Stimulated activated CD4-positive, alpha-beta T cell treated with anti-CD3 and anti-CD28 coated beads, Interleukin-1b, Interleukin-23, amount 100 ng/mL, for 24 hours (primary cell): Measurements from ENCODE around the gene MKNK1.
A peak's percentile ranks its signal among the peaks of the same experiment; 100 is the strongest.

Experiments used
- DNase-seq, 4 experiments: peaks; one replicate each; pipeline ENCODE4 v3.0.0-alpha.2; 2020; ENCODE audit warnings: low read depth in 4 of 4, low spot score in 1 of 4

The MKNK1 gene

GRCh38 chr1:46544561-46545240 is 59.4 kb downstream of the MKNK1 start:
- DNase-seq = no peak

- no peak for DNase-seq
Measured at GRCh38 chr1:46543761-46544560, 60.1 kb downstream of the MKNK1 start.

GRCh38 chr1:46543382-46543760 is 60.7 kb downstream of the MKNK1 start:
- no peak for DNase-seq

GRCh38 chr1:46539972-46540371 is 64.1 kb downstream of the MKNK1 start:
- no peak for DNase-seq

GRCh38 chr1:46538147-46538546 is 65.9 kb downstream of the MKNK1 start:
- no peak for DNase-seq

- no peak for DNase-seq
Measured at GRCh38 chr1:46537651-46538050, 66.4 kb downstream of the MKNK1 start.

- DNase-seq = no peak
Measured at GRCh38 chr1:46536527-46536926, 67.5 kb downstream of the MKNK1 start.

- DNase-seq = no peak
Measured at GRCh38 chr1:46535063-46535462, 69.0 kb downstream of the MKNK1 start.

DNA sequence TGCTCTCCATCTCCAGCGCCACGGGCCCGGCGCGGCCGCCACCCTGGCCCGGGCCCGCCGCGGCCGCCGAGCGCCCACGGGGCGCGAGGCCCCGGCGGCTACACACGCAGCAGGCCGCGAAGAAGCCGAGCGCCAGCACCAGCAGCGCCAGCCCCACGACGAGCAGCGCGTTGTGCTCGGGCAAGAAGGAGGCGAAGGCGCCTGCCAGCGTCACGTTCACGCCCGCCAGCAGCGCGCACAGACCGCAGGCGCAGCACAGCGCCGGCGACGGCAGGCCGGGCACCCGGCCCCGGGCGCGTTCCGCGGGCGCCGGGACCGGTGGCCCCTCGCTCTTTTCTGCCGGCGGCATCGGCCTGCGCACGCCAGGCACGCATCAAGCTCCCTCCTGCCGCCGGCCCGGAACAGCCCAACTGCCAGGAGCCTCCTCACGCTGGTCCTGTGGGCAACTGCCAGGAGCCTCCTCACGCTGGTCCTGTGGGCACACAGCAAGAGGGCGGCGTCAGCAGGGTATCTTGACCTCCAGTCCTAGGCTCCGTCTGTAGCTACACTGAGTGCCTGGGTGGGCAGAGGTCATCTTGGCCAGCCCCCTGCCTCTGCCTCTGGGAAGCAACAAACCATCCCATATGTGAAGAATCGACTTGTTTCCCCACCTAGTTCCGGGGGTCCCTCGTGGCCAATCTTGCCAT is 70.7 kb downstream of the MKNK1 start:
- peak in 2 of 4 experiments; percentile 14 to 15 for DNase-seq

- peak; percentile 32 to 61 (median 58) for DNase-seq
Measured at GRCh38 chr1:46532498-46533178, 71.4 kb downstream of the MKNK1 start.

- no peak for DNase-seq
Measured at GRCh38 chr1:46532095-46532494, 72.0 kb downstream of the MKNK1 start.

GRCh38 chr1:46530791-46531409 is 73.2 kb downstream of the MKNK1 start:
- no peak for DNase-seq

DNA sequence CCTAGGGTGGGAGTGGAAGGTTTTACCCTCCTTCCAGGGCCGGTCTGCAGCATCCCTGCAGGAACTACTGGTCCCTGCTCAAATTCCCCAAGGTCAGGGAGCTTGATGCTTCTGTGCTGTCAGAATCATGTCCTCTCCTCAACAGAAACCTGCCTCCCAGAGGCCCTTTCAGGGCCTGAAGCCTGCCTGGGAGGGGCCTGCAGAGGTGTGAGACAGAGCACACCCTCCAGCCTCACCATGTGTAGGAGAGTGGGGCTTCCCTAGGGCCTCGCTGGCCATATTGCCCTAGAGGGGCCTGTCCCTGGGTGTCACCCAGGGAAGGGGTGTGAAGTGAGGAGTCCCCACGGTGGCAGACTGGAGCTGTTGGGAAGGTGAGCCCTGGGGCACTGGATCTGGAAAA is 73.8 kb downstream of the MKNK1 start:
- no peak for DNase-seq

- no peak for DNase-seq
Measured at GRCh38 chr1:46529031-46529630, 74.9 kb downstream of the MKNK1 start.

GRCh38 chr1:46528297-46528955 is 75.6 kb downstream of the MKNK1 start:
- DNase-seq = no peak

DNA sequence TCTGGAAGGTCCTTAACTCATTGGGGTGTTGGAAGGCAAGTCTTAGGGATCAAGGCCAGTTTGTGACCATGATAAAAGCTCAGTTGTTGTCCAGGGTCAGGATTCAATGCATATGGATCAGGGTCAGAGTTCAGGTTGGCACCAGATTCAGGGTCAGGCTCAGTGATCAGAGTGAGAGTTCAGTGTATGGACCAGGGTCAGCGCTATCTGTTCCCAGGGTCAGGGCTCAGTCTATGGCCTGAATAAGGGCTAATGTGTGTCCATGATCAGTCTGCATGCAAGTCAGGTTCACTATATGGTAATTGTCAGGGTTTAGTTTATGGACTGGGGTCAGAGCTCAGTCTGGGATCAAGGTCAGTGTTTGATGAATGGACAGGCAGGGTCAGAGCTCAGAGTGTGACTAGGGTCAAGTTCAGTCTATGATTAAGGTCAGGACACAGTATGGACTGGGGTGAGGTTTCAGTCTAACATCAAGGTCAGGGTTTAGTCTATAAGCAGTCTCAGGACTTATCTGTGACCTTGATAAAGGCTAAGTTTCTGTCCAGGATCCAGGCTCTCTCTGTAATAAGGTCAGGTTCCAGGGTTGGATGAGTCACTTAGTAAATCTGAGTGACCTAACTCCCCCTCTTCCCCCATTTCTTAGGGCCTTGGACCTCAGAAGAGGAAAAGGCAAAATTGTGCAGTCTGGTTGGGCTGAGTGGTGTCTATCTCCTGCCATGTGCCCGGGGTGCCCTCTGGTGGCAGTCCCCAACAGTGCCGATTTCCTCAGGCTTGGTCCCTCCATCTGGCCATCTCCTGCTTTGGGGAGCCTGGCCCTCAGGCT is 76.4 kb downstream of the MKNK1 start:
- DNase-seq = peak; percentile 27 to 63 (median 56)

DNA sequence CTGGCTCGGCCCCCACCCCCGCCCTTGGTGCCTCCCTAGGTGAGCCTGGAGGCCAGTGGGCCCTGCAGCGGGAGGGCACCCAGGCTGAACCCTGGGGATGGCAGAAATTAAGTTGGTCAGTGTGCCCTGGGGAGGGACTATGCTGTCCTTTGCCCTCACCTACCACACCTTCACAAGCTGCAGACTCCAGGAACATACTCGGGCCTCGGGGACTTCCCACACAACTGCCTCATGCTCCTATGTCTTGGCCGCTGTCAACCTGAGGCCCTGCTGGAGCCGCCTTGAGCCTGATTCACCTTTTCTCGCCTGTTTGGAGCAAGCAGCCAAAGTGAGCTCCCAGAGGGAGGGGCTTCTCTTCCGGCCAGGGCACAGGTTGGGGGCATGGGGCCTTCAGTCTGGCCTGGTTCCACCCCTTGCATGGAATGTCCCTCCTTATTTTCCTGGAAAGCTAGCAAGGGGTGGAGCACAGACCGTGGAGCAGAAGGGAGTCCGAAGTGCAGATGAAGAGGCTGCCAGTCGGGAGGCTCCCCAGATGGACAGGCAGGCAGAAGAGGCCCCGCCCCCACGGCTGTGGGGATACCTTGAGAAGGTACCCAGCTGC is 77.3 kb downstream of the MKNK1 start:
- no peak for DNase-seq

GRCh38 chr1:46526013-46526690 is 77.9 kb downstream of the MKNK1 start:
- no peak for DNase-seq
